Endothelial cell of umbilical vein (primary cell): ENCODE results near the gene MECR. TPM values are rescaled to one million over a fixed set of nuclear protein-coding genes. Genes with fewer than 3 reads are reported as not detected.

Experiments
- BruUV-seq: library from RNA; stranded (reverse); fragments of 400-500 nt; replicated peaks from 2 replicates; lab custom pipeline; 2021; lab: Mats Ljungman, UMichigan
- CTCF ChIA-PET: fragments of 300-600, 350-600 bp; sonication (Branson Sonifier 250); formaldehyde crosslinking; loops from one replicate; lab custom pipeline; 2021; ENCODE audit warnings: antibody characterized with exemption, inconsistent platforms; lab: Charles Lee
- POLR2A ChIA-PET: fragments of 300-600, 350-600 bp; sonication (Branson Sonifier 250); formaldehyde crosslinking; loops from one replicate; lab custom pipeline; 2021; ENCODE audit warnings: antibody characterized with exemption, inconsistent platforms; lab: Charles Lee
- DNase-seq: peaks from one replicate; pipeline ENCODE4 v3.0.0-alpha.2; 2011; ENCODE audit warnings: low read depth, low spot score
- FAIRE-seq: peaks from 2 replicates; lab custom pipeline; 2011; peaks lifted over from hg19 to GRCh38; lab: Jason Lieb, UNC
- H2AFZ ChIP-seq: 2 replicates; pipeline ENCODE4 v1.6.0; 2012; ENCODE audit warnings: low read depth, low read length, control low read depth, inconsistent platforms
- H3K27ac ChIP-seq: 2 replicates; pipeline ENCODE4 v1.5.1; 2011; ENCODE audit warnings: low read depth, mild to moderate bottlenecking, control low read depth, low read length, moderate library complexity; ENCODE audit not compliant: insufficient read depth
- H3K27me3 ChIP-seq, 2 experiments: 2 replicates each; pipeline versions ENCODE4 v1.6.0 to v1.6.1; 2011; ENCODE audit warnings: low read length in 2 of 2, mixed read lengths in 1 of 2; ENCODE audit not compliant: control insufficient read depth in 2 of 2, insufficient read depth in 2 of 2
- H3K36me3 ChIP-seq, 2 experiments: 2 replicates in 1 of 2; 3 replicates in 1 of 2; pipeline ENCODE4 v1.5.1; 2011; ENCODE audit warnings: low read length in 2 of 2, mild to moderate bottlenecking in 1 of 2, moderate library complexity in 1 of 2; ENCODE audit not compliant: control insufficient read depth in 2 of 2, insufficient read depth in 2 of 2; ENCODE audit errors: extremely low read depth in 1 of 2
- H3K4me1 ChIP-seq: 3 replicates; pipeline ENCODE4 v1.5.1; 2011; ENCODE audit warnings: mild to moderate bottlenecking, low read length; ENCODE audit not compliant: control insufficient read depth, insufficient read depth; ENCODE audit errors: extremely low read depth
- H3K4me2 ChIP-seq: 2 replicates; pipeline ENCODE4 v1.6.1; 2011; ENCODE audit warnings: low read length, control low read depth, mixed read lengths; ENCODE audit not compliant: insufficient read depth
- H3K4me3 ChIP-seq, 3 experiments: fragments of 200-600 bp in 1 of 3; sonication (generic), shearing (Covaris generic) in 1 of 3; replicated peaks in 1 of 3; 2 replicates each; pipeline ENCODE4 v1.5.1; 2011 to 2016; ENCODE audit warnings: control low read depth in 3 of 3, low read length in 3 of 3, mild to moderate bottlenecking in 2 of 3, inconsistent platforms in 1 of 3, low read depth in 1 of 3, moderate library complexity in 1 of 3; ENCODE audit not compliant: insufficient read depth in 1 of 3
- H3K79me2 ChIP-seq: 2 replicates; pipeline ENCODE4 v1.6.0; 2012; ENCODE audit warnings: low read length, inconsistent platforms; ENCODE audit not compliant: control insufficient read depth, insufficient read depth
- H3K9ac ChIP-seq: replicated peaks from 2 replicates; pipeline ENCODE3; 2011; ENCODE audit warnings: low read length, control low read depth; ENCODE audit not compliant: insufficient read depth; ENCODE audit errors: extremely low read depth
- H3K9me1 ChIP-seq: replicated peaks from 3 replicates; pipeline ENCODE4 v1.6.0; 2011; ENCODE audit warnings: mild to moderate bottlenecking, low read length; ENCODE audit not compliant: control insufficient read depth, insufficient read depth; ENCODE audit errors: extremely low read depth
- H3K9me3 ChIP-seq: replicated peaks from 2 replicates; pipeline ENCODE4 v1.5.1; 2012; ENCODE audit warnings: low read length, inconsistent platforms; ENCODE audit not compliant: control insufficient read depth, insufficient read depth
- H4K20me1 ChIP-seq: replicated peaks from 2 replicates; pipeline ENCODE3; 2011; ENCODE audit warnings: mild to moderate bottlenecking, low read length; ENCODE audit not compliant: control insufficient read depth, insufficient read depth; ENCODE audit errors: extremely low read depth
- CTCF ChIP-seq, 2 donors: IDR thresholded peaks; 1 replicate in 1 of 2; 2 replicates in 1 of 2; pipeline ENCODE4 v1.5.1; 2011; ENCODE audit warnings: low read length in 2 of 2, mild to moderate bottlenecking in 2 of 2, moderate library complexity in 2 of 2, control low read depth in 1 of 2, inconsistent platforms in 1 of 2, low read depth in 1 of 2; ENCODE audit not compliant: insufficient read depth in 1 of 2; ENCODE audit errors: extremely low read depth in 1 of 2
- EZH2 ChIP-seq: IDR thresholded peaks from 2 replicates; pipeline ENCODE4 v1.6.1; 2012; ENCODE audit warnings: borderline replicate concordance, low read depth, mild to moderate bottlenecking, moderate library complexity, low read length, inconsistent platforms; ENCODE audit not compliant: severe bottlenecking
- FOS ChIP-seq: IDR thresholded peaks from 2 replicates; pipeline ENCODE4 v1.6.1; 2011; ENCODE audit warnings: mild to moderate bottlenecking, low read length, moderate library complexity, borderline replicate concordance; ENCODE audit not compliant: insufficient read depth
- GATA2 ChIP-seq: IDR thresholded peaks from 2 replicates; pipeline ENCODE4 v1.7.0; 2011; ENCODE audit warnings: low read depth, mild to moderate bottlenecking, moderate library complexity, mixed read lengths, low read length; ENCODE audit not compliant: insufficient read length, insufficient read depth
- JUN ChIP-seq: IDR thresholded peaks from 2 replicates; pipeline ENCODE4 v1.6.1; 2011; ENCODE audit warnings: borderline replicate concordance, low read depth; ENCODE audit not compliant: insufficient read length, insufficient read depth
- MYC ChIP-seq: IDR thresholded peaks from one replicate; pipeline ENCODE4 v1.6.1; 2011; ENCODE audit warnings: mild to moderate bottlenecking, low read depth, low read length
- POLR2A ChIP-seq: IDR thresholded peaks from 2 replicates; pipeline ENCODE4 v1.6.1; 2012; ENCODE audit warnings: low read depth, mild to moderate bottlenecking, control low read depth, low read length
- POLR2AphosphoS5 ChIP-seq: IDR thresholded peaks from 2 replicates; pipeline ENCODE4 v1.6.1; 2012; ENCODE audit warnings: low read depth, mild to moderate bottlenecking, control low read depth, low read length, moderate library complexity; ENCODE audit not compliant: insufficient read depth
- dilution Hi-C: fragments of 300-500 bp; cut with MboI; formaldehyde crosslinking; loops from one replicate; pipeline ENCODE4 v1.15.0; 2019; ENCODE audit warnings: low sequenced_read_pairs; ENCODE audit not compliant: extremely low pct_ligation_motif_present
- intact Hi-C: fragments of 100-400 bp; cut with micrococcal nuclease; formaldehyde crosslinking; loops from one replicate; pipeline ENCODE4 v1.10.0; 2022
- polyA plus RNA-seq, 4 experiments: library from polyadenylated mRNA; depleted of rRNA in 3 of 4; stranded (reverse) in 3 of 4; unstranded in 1 of 4; fragments of >200 nt; gene quantifications; 2 replicates each; pipeline versions ENCODE4 v1.2.1 to v1.2.3, GENCODE V29; 2011 to 2012; ENCODE audit warnings: missing spikeins in 1 of 4
- total RNA-seq: library from RNA; stranded (reverse); gene quantifications from 2 replicates; pipeline ENCODE4 v1.2.3, GENCODE V29; 2021

Gene MECR
- total and polyA plus RNA-seq, 2 donors (not counting 3 experiments of a cell fraction or from before 2014, with no cell fraction given), result 24.6 to 30.1 TPM

GRCh38 chr1:29237852-29238619 lies 7.3 kb upstream of the MECR start:
- no peak for FAIRE-seq
- no peaks in the 10 kb centered on the region for H3K79me2 ChIP-seq
- intact Hi-C loops (loop anchor here (2.0 to 5.0 kb wide), 4 partner anchors 144 to 471 kb away; no protein-coding TSS in a partner anchor), dilution Hi-C loops (loop anchor here (25.0 kb wide), 1 partner anchor 849 kb away; no protein-coding TSS in a partner anchor)
- H3K9me3 ChIP-seq, result no peaks in the 10 kb centered on the region
- no peaks in the 10 kb centered on the region for H3K36me3 ChIP-seq
- DNase-seq, result peak; percentile 5
- BruUV-seq, result no TSS peak
- no peak overlapping the region for H3K9ac ChIP-seq
- H3K27ac ChIP-seq, result no peak overlapping the region
- ChIA-PET CTCF (interaction anchor here (1.6 kb wide), 1 partner anchor 1470 kb away, joined by 4 read pairs; no protein-coding TSS in a partner anchor), POLR2A (no interaction called here)
- H4K20me1 ChIP-seq, result no peaks in the 10 kb centered on the region
- H2AFZ ChIP-seq, result peak overlapping the region; percentile 12
- peak overlapping the region in 1 of 3 experiments; percentile 16 for H3K4me3 ChIP-seq
- TF ChIP-seq CTCF (IDR thresholded peaks at IDR 0.05; ENCODE audit: extremely low read depth in 1 of 2, insufficient read depth in 1 of 2, low read depth in 1 of 2, low read length in 2 of 2) (no peak), JUN (no peak), POLR2AphosphoS5 (no peak), GATA2 (no peak), EZH2 (peak; percentile 96), POLR2A (no peak), MYC (no peak), FOS (no peak)
- H3K4me1 ChIP-seq, result peaks cover 16% of the 10 kb centered on the region
- H3K27me3 ChIP-seq, result peaks cover 34 to 35% of the 10 kb centered on the region in 2 experiments
- no peaks in the 10 kb centered on the region for H3K9me1 ChIP-seq
- H3K4me2 ChIP-seq, result peak overlapping the region; percentile 7
